HepG2 (cell line): Measurements from ENCODE around the gene PSMB10. TPM values are rescaled to one million over a fixed set of nuclear protein-coding genes. Genes with fewer than 3 reads are reported as not detected.
A peak's percentile ranks its signal among the peaks of the same experiment; 100 is the strongest.

Experiments used
- ATAC-seq: fragments of 200-7000 bp; cut with Tn5 transposase; 3 replicates; pipeline ENCODE4 v1.9.1; 2020; ENCODE audit warnings: mild to moderate bottlenecking, moderate library complexity
- BruUV-seq: library from RNA; stranded (reverse); fragments of 400-500 nt; replicated peaks from 2 replicates; lab custom pipeline; 2021; lab: Mats Ljungman, UMichigan
- CTCF ChIA-PET: fragments of 300-600 bp; formaldehyde crosslinking; extraction: SDS; loops from one replicate; lab custom pipeline; 2021; ENCODE audit warnings: low total read pairs, inconsistent platforms, low intra/inter-chr PET ratio; lab: Yijun Ruan, JAX
- POLR2A ChIA-PET: fragments of 350-600 bp; sonication (Branson Sonifier 250); formaldehyde crosslinking; loops from one replicate; lab custom pipeline; 2020; ENCODE audit warnings: antibody characterized with exemption, inconsistent platforms; lab: Yijun Ruan, JAX
- DNase-seq: peaks from one replicate; pipeline ENCODE4 v3.0.0-alpha.2; 2015; ENCODE audit warnings: low spot score
- FAIRE-seq: peaks from 3 replicates; lab custom pipeline; 2011; peaks lifted over from hg19 to GRCh38; lab: Jason Lieb, UNC
- H2AFZ ChIP-seq: one replicate; pipeline ENCODE4 v1.6.1; 2011; ENCODE audit warnings: low read length, inconsistent platforms
- H3K27ac ChIP-seq: fragments of 300-600 bp; 3 replicates; pipeline ENCODE4 v1.8.0; 2011; ENCODE audit warnings: mixed run types, mild to moderate bottlenecking, mixed read lengths, low read length, inconsistent platforms; ENCODE audit not compliant: insufficient read depth; ENCODE audit errors: extremely low read length
- H3K27me3 ChIP-seq, 2 experiments: fragments of 200-600 bp in 1 of 2; 2 replicates in 1 of 2; 3 replicates in 1 of 2; pipeline versions ENCODE4 v1.6.0 to v1.8.0; 2011; ENCODE audit warnings: low read length in 2 of 2, mild to moderate bottlenecking in 2 of 2, moderate library complexity in 2 of 2, inconsistent platforms in 1 of 2; ENCODE audit not compliant: insufficient read depth in 2 of 2, control insufficient read depth in 1 of 2
- H3K36me3 ChIP-seq, 2 experiments: fragments of 200-600 bp in 1 of 2; replicated peaks in 1 of 2; 2 replicates in 1 of 2; 3 replicates in 1 of 2; pipeline versions ENCODE4 v1.5.1 to v1.8.0; 2011; ENCODE audit warnings: low read length in 2 of 2, inconsistent platforms in 1 of 2; ENCODE audit not compliant: insufficient read depth in 2 of 2, control insufficient read depth in 1 of 2
- H3K4me1 ChIP-seq: 2 replicates; pipeline ENCODE4 v1.5.1; 2012; ENCODE audit warnings: low read length, inconsistent platforms; ENCODE audit not compliant: insufficient read depth
- H3K4me2 ChIP-seq: 2 replicates; pipeline ENCODE4 v1.6.0; 2011; ENCODE audit warnings: low read depth, low read length, inconsistent platforms
- H3K4me3 ChIP-seq, 3 experiments: fragments of 200-600 bp in 1 of 3; sonication (generic), shearing (Covaris generic) in 1 of 3; replicated peaks in 1 of 3; 2 replicates each; pipeline ENCODE4 v1.5.1; 2011 to 2016; ENCODE audit warnings: low read length in 3 of 3, inconsistent platforms in 2 of 3, low read depth in 2 of 3, mild to moderate bottlenecking in 2 of 3, control low read depth in 1 of 3, mixed read lengths in 1 of 3; ENCODE audit not compliant: insufficient read depth in 1 of 3
- H3K79me2 ChIP-seq: one replicate; pipeline ENCODE4 v1.6.1; 2011; ENCODE audit warnings: low read length, inconsistent platforms; ENCODE audit not compliant: insufficient read depth
- H3K9ac ChIP-seq: 2 replicates; pipeline ENCODE4 v1.6.0; 2011; ENCODE audit warnings: mild to moderate bottlenecking, low read depth, low read length, inconsistent platforms; ENCODE audit not compliant: insufficient read depth
- H3K9me3 ChIP-seq: 2 replicates; pipeline ENCODE4 v1.5.1; 2012; ENCODE audit warnings: mild to moderate bottlenecking, low read length
- H4K20me1 ChIP-seq: 2 replicates; pipeline ENCODE4 v1.6.0; 2011; ENCODE audit warnings: inconsistent platforms, mild to moderate bottlenecking, low read length, moderate library complexity; ENCODE audit not compliant: insufficient read depth
- CHCHD3 ChIP-seq: sonication (generic); formaldehyde crosslinking; IDR thresholded peaks from 2 replicates; pipeline ENCODE4 v1.8.0; 2022; ENCODE audit warnings: mild to moderate bottlenecking, missing genetic modification reagents, moderate library complexity
- FOXO4 ChIP-seq: sonication (generic); formaldehyde crosslinking; conservative IDR thresholded peaks from 2 replicates; pipeline ENCODE4 v1.8.1; 2023; ENCODE audit warnings: missing genetic modification reagents
- GABPB1 ChIP-seq: IDR thresholded peaks from 2 replicates; pipeline ENCODE4 v1.6.1; 2016; ENCODE audit warnings: mild to moderate bottlenecking, missing genetic modification reagents, moderate library complexity, missing compliant biosample characterization
- MLX ChIP-seq: IDR thresholded peaks from 2 replicates; pipeline ENCODE4 v1.6.1; 2016
- PHF21A ChIP-seq: sonication (generic); formaldehyde crosslinking; IDR thresholded peaks from 2 replicates; pipeline ENCODE4 v1.5.0; 2020; ENCODE audit warnings: mild to moderate bottlenecking, missing genetic modification reagents
- SNAPC5 ChIP-seq: sonication (generic); formaldehyde crosslinking; IDR thresholded peaks from 2 replicates; pipeline ENCODE4 v1.8.1; 2023; ENCODE audit warnings: mild to moderate bottlenecking, missing genetic modification reagents, borderline replicate concordance
- TEF ChIP-seq: sonication (generic); formaldehyde crosslinking; IDR thresholded peaks from 2 replicates; pipeline ENCODE4 v1.5.0; 2020; ENCODE audit warnings: missing genetic modification reagents
- ZBTB49 ChIP-seq: sonication (generic); formaldehyde crosslinking; IDR thresholded peaks from 2 replicates; pipeline ENCODE4 v1.4.0; 2020; ENCODE audit warnings: missing genetic modification reagents, borderline replicate concordance
- ZNF501 ChIP-seq: sonication (generic); formaldehyde crosslinking; IDR thresholded peaks from 2 replicates; pipeline ENCODE4 v1.5.1; 2020; ENCODE audit warnings: mild to moderate bottlenecking, moderate library complexity, missing genetic modification reagents
- ZNF546 ChIP-seq: sonication (generic); formaldehyde crosslinking; conservative IDR thresholded peaks from 2 replicates; pipeline ENCODE4 v1.8.1; 2023; ENCODE audit warnings: mild to moderate bottlenecking, missing genetic modification reagents
- ZNF547 ChIP-seq: sonication (generic); formaldehyde crosslinking; IDR thresholded peaks from 2 replicates; pipeline ENCODE4 v1.5.1; 2020; ENCODE audit warnings: mild to moderate bottlenecking, missing genetic modification reagents
- ZNF567 ChIP-seq: sonication (generic); formaldehyde crosslinking; IDR thresholded peaks from 2 replicates; pipeline ENCODE4 v1.8.1; 2023; ENCODE audit warnings: mild to moderate bottlenecking, missing genetic modification reagents, borderline replicate concordance
- ZNF605 ChIP-seq: sonication (generic); formaldehyde crosslinking; IDR thresholded peaks from 2 replicates; pipeline ENCODE4 v1.8.0; 2022; ENCODE audit warnings: mild to moderate bottlenecking, missing genetic modification reagents
- ZNF770 ChIP-seq: sonication (generic); formaldehyde crosslinking; IDR thresholded peaks from 2 replicates; pipeline ENCODE4 v1.5.0; 2020; ENCODE audit warnings: mild to moderate bottlenecking, missing genetic modification reagents
- WGBS: methylation state at CpG from one replicate; pipeline ENCODE4 v1.1.6; 2017; ENCODE audit warnings: low lambda C conversion rate; 5-methylcytosine and 5-hydroxymethylcytosine counted together
- in situ Hi-C: cut with HindIII; loops from 2 replicates; pipeline ENCODE4 v1.10.0; 2017; ENCODE audit warnings: low pct_unique_long_range_greater_than_20kb; ENCODE audit not compliant: extremely low pct_ligation_motif_present
- intact Hi-C: fragments of 100-400 bp; cut with micrococcal nuclease; formaldehyde crosslinking; loops from one replicate; pipeline ENCODE4 v1.10.0; 2022; ENCODE audit not compliant: unreplicated experiment
- polyA plus RNA-seq, 8 experiments: library from polyadenylated mRNA; depleted of rRNA in 3 of 8; stranded (reverse) in 7 of 8; unstranded in 1 of 8; fragments of >200 nt; fragmentation: Illumina TruSeq in 4 of 8; extraction: Trizol in 4 of 8; gene quantifications; 2 replicates each; pipeline versions ENCODE4 v1.2.1 to v1.2.3, GENCODE V29; 2011 to 2016; ENCODE audit warnings: low read depth in 4 of 8, missing spikeins in 1 of 8, mixed read lengths in 1 of 8; ENCODE audit not compliant: insufficient read depth in 1 of 8
- total RNA-seq, 5 experiments: library from RNA; depleted of rRNA; stranded (reverse); fragments of >200 nt; fragmentation: Illumina TruSeq; extraction: Trizol; gene quantifications; 2 replicates each; pipeline ENCODE4 v1.2.3, GENCODE V29; 2016; ENCODE audit warnings: low read depth in 1 of 5

The PSMB10 gene
- total and polyA plus RNA-seq, 2 of the 13 experiments (the other 11 are each of a cell fraction or from before 2014, with no cell fraction given), result 12.7 to 65.9 TPM

GRCh38 chr16:67893743-67894399 lies 42.8 kb downstream of the PSMB10 start:
- CTCF ChIA-PET, result interaction anchor here (1.1 kb wide), 1 partner anchor 35 kb away, joined by 3 read pairs; no protein-coding TSS in a partner anchor
- Histone ChIP-seq H3K79me2 (peaks cover 40% of the 10 kb centered on the region), H3K36me3 (no peaks in the 10 kb centered on the region), H2AFZ (no peak overlapping the region), H4K20me1 (peaks cover 7% of the 10 kb centered on the region; the same call in 1 of the 2 replicates), H3K27ac (peak overlapping the region; percentile 90), H3K4me3 (peak overlapping the region; percentile 93 to 99 (median 98)), H3K9ac (peak overlapping the region; percentile 99), H3K4me2 (peak overlapping the region; percentile 86), H3K9me3 (no peaks in the 10 kb centered on the region), H3K4me1 (peaks cover 51% of the 10 kb centered on the region), H3K27me3 (no peaks in the 10 kb centered on the region; a peak in 1 of 5 replicates)
- intact Hi-C loops, result loop anchor here (1.0 to 2.0 kb wide), 2 partner anchors 20 to 35 kb away; no protein-coding TSS in a partner anchor
- POLR2A ChIA-PET, result interaction anchor here (1.0 to 3.0 kb wide), 7 partner anchors 11 to 87 kb away, joined by 3 to 32 read pairs (median 4); partner anchors contain the start of genes CTRL, EDC4, NRN1L and RANBP10
- TSS peak; percentile 66 for BruUV-seq
- peak; percentile 60 for DNase-seq
- ATAC-seq, result peak; percentile 34
- FAIRE-seq, result peak; percentile 63
- WGBS, result 1% methylated on average over 14 of the region's 14 CpGs
- in situ Hi-C loops, result no loop called here
- TF ChIP-seq FOXO4 (CRISPR knock-in tag) (0 out of 2 replicates have a peak, but pooled peaks have one; percentile 18), ZNF546 (CRISPR knock-in tag) (no peak; the same call in 1 of the 2 replicates), PHF21A (CRISPR knock-in tag) (0 out of 2 replicates have a peak, but pooled peaks have one; percentile 36), ZNF770 (peak; percentile 83), ZNF605 (CRISPR knock-in tag) (peak; percentile 8; the same call in 1 of the 2 replicates), GABPB1 (CRISPR knock-in tag) (no peak), ZNF501 (CRISPR knock-in tag) (0 out of 2 replicates have a peak, but pooled peaks have one; percentile 10), CHCHD3 (0 out of 2 replicates have a peak, but pooled peaks have one; percentile 5), TEF (CRISPR knock-in tag) (no peak), SNAPC5 (CRISPR knock-in tag) (0 out of 2 replicates have a peak, but pooled peaks have one; percentile 6), ZBTB49 (CRISPR knock-in tag) (0 out of 2 replicates have a peak, but pooled peaks have one; percentile 29), MLX (CRISPR knock-in tag) (no peak), ZNF547 (peak; percentile 14; the same call in 1 of the 2 replicates), ZNF567 (0 out of 2 replicates have a peak, but pooled peaks have one; percentile 32)
